HG03095 (cell line): ENCODE measurements around the gene EN2.

Experiments used
- ATAC-seq: cut with Tn5 transposase; IDR thresholded peaks from one replicate; pipeline ENCODE4 v1.9.1; 2021; ENCODE audit warnings: moderate library complexity; ENCODE audit not compliant: unreplicated experiment

Gene EN2

GRCh38 chr7:155458111-155458877 lies at the start of gene EN2:
TSS of gene EN2 (plus strand) at chr7:155458129. CDS start at chr7:155458378, 249 bp downstream.
- no peak for ATAC-seq

DNA sequence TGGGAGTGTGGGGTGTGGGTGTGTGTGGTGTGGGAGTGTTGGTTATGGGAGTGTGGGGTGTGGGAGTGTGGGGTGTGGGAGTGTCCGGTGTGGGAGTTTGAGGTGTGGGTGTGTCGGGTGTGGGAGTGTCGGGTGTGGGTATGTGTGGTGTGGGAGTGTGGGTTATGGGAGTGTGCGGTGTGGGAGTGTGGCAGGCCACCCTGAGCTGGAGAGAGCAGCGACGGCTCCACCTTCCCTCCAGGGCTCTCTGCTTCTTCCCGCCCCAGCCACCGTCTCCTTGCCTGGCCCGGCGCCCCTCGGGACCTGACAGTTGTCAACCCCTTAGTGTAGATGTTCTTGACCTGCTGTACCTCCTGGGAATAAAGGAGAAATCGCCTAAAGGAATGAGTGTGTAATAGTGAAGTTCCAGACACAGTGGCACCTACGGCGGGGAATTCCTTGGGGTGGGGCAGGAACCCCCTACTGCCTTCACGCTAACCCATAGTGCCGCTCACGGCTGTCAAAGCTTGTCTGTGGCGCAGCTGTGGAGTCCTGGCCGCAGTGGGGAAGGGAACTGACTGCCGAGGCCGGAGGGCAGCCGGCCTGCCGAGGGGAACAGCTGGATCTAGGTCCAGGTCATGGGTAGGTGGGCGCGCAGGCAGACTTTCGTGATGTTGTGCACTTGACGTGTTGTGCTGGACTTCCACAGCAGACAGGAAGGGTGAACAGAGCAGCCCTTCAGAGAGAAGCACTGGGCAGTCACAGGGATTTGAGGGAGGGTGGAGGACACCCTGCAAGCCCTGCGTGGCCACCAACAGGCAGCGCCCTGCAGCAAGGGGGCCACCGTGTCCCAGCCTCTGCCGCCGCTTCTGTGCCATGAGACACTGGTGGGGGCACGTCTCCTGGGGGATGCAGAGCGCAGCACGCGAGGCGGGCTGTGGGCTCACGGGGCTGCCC lies 49.0 kb upstream of the EN2 start:
- no peak for ATAC-seq

DNA sequence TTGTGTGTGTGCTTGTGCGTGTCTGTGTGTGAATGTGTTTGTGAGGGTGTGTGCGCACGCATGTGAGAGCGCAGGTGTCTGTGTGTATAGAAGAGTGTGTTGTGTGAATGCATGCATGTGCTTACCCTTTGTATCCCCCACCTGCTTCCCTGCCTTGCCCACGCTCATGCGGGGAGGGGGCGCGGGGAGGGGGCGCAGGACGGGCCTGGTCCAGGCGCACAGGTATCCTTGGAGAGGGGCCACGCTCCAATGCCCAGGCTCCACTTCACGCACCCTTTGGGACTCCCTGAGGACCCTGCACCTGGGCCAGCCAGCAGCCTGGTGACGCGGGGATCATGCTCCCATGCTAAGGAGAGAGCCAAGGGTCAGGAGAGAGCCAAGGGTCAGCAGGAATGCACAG lies 47.9 kb upstream of the EN2 start:
- no peak for ATAC-seq

GRCh38 chr7:155410431-155410830 lies 47.5 kb upstream of the EN2 start:
- no peak for ATAC-seq

GRCh38 chr7:155411718-155412415 lies 46.1 kb upstream of the EN2 start:
- no peak for ATAC-seq

GRCh38 chr7:155412416-155413253 lies 45.3 kb upstream of the EN2 start:
- ATAC-seq, result peak; percentile 84

DNA sequence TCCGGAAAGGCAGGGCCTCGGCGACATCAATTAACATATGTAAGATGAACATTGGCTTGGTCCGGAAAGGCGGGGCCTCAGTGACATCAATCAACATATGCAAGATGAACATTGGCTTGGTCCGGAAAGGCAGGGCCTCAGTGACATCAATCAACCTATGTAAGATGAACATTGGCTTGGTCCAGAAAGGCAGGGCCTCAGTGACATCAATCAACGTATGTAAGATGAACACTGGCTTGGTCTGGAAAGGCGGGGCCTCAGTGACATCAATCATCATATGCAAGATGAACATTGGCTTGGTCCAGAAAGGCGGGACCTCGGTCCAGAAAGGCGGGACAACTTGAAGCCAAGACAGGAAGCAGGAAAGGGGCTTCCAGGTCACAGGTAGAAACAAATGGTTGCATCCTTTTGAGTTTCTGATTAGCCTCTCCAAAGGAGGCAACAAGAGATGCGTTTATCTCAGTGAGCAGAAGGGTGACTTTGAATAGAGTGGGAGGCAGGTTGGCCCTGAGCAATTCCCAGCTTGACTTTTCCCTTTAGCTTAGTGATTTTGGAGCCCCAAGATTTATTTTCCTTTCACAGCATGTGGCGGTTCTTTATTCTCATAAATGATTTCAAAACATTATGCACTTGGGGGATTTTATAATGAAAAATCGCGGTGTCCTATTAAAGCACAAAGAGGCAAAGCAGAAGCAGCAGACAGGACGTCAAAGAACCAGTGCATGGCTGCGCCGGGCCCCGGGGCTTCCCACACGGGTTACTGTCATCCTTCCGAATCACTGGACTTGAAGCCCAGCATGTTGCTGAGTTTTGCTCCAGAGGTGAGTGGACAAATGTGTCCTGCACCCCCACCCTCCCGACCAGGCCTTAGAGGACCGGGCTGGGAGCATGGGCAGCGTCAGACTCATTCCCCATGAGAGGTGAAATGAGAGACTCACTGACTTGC lies 43.1 kb upstream of the EN2 start:
- no peak for ATAC-seq

- ATAC-seq, result no peak
Observed at GRCh38 chr7:155416646-155417380, 41.1 kb upstream of the EN2 start.

- no peak for ATAC-seq
Observed at GRCh38 chr7:155418304-155418703, 39.6 kb upstream of the EN2 start.

- ATAC-seq, result no peak
Observed at GRCh38 chr7:155418941-155419755, 38.8 kb upstream of the EN2 start.

DNA sequence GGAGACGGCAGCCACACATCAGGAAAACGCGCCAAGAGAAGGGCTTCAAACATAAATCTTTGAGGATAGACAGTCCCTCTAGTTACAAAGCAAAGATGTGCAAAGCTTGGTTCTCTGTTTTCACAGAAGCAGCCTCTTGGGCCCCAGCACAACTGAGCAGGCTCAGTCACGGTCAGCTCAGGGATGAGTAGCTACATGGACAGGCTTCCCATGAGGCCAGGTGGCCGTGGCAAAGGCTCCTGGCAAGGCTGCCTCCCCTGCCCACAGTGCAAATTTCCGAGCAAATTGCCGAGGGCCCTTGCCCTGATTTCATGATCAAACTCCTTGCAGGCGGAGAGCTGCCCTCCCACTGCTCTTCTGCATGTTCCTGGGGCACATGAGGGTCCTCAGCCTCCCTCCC lies 37.8 kb upstream of the EN2 start:
- no peak for ATAC-seq

DNA sequence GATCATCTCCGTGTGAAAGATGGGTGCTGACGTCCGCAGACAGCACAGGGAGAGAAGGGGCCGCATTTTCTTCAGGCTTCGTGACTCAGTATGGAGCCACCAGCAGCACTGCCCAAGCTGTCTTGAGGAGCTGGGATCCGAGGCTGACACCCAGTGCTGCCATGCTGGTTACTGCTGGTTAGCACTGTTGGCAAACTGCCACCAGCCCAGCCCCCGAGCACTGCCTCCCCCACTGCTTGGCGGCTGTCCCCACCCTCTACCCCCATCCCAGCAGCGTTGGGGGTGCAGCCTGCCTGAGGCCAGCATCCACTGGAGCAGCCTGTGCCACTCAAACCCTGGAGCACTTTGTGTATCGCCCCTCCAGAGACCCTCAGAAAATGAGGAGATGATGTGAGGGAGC lies 35.8 kb upstream of the EN2 start:
- ATAC-seq, result no peak

DNA sequence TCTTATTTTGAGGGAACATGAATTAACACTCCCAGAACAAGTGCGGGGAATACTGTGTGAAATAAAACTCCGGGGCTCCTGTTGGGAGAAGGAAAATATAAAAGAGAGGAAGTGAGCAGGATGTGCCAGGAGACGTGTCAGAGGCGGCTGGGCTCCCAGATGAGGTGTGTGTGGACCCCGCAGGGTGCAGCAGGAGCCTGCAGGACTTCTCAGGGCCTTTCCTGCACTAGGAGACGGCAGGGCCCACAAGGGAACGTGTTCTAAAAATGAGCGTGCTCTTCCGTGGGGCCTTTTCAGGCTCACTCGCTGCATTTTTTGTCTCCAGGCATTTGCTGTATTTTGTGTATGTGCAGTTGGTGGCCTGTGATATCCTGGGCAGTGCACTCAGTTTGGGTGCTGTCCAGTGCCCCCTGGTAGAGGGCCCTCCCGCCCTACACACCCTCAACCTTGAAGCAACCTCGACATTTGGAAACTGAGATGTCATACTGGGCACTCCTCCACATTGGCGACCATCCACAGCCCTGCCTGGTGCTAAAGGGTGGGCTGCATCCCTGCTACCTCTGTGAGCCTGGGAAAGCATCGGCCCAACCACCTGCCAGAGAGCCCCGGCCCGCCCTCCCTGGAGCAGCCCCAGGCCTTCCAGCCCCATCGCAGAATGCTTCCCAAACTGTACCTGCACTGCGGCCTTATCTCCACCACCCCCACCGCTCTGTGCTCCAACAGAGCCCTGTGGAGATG lies 35.2 kb upstream of the EN2 start:
- ATAC-seq, result no peak

GRCh38 chr7:155423337-155424285 lies 34.3 kb upstream of the EN2 start:
- no peak for ATAC-seq

DNA sequence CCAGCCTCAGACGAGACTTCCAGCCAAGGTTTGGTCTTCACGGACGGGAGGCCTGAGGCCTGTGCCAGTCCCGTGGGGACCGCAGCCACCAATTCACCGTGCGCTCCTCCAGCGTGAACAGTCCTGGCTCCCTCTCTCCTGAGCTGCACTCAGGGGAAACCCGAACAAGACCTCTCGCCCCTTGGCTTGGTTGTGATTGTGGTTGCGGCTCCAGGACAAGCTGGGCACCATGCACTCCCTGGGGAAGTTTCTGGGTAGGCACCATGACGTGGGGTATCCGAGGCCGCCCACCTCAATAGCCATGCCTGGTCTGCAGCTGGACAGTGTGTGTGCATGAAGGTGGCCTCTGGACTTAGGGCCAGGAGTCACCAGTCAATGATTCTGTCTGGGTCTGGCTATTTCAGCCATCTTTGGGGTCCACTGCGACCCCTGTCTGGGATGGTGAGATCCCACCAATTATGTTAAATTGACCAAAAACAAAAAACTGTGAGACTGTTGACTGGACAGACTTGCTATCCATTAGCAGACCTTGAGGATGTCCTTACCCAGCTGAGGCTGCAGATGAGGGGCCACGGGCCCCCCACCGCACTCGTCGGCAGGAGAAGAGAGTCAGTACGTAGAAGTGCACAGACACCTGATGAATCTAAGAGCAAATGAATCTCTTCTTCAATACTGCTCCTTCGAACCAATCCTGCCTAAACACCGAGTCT lies 33.5 kb upstream of the EN2 start:
- no peak for ATAC-seq

GRCh38 chr7:155425011-155425340 lies 33.0 kb upstream of the EN2 start:
- ATAC-seq, result no peak
